Stimulated activated CD8-positive, alpha-beta memory T cell treated with anti-CD3 and anti-CD28 coated beads, Interleukin-12 subunit alpha, Interleukin-12 subunit beta, amount 100 ng/mL, for 4 hours (primary cell): ENCODE measurements around the gene PAQR9.
"Not testable (repeated sequence)": the region's sequence is repeated elsewhere in the genome, so short reads cannot be mapped to it uniquely, and the experiment has no call there.

Source experiments
- DNase-seq: peaks from one replicate; pipeline ENCODE4 v3.0.0-alpha.2; 2020; ENCODE audit warnings: low read depth

The PAQR9 gene, protein sequence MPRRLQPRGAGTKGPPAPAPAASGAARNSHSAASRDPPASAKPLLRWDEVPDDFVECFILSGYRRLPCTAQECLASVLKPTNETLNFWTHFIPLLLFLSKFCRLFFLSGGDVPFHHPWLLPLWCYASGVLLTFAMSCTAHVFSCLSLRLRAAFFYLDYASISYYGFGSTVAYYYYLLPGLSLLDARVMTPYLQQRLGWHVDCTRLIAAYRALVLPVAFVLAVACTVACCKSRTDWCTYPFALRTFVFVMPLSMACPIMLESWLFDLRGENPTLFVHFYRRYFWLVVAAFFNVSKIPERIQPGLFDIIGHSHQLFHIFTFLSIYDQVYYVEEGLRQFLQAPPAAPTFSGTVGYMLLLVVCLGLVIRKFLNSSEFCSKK

DNA sequence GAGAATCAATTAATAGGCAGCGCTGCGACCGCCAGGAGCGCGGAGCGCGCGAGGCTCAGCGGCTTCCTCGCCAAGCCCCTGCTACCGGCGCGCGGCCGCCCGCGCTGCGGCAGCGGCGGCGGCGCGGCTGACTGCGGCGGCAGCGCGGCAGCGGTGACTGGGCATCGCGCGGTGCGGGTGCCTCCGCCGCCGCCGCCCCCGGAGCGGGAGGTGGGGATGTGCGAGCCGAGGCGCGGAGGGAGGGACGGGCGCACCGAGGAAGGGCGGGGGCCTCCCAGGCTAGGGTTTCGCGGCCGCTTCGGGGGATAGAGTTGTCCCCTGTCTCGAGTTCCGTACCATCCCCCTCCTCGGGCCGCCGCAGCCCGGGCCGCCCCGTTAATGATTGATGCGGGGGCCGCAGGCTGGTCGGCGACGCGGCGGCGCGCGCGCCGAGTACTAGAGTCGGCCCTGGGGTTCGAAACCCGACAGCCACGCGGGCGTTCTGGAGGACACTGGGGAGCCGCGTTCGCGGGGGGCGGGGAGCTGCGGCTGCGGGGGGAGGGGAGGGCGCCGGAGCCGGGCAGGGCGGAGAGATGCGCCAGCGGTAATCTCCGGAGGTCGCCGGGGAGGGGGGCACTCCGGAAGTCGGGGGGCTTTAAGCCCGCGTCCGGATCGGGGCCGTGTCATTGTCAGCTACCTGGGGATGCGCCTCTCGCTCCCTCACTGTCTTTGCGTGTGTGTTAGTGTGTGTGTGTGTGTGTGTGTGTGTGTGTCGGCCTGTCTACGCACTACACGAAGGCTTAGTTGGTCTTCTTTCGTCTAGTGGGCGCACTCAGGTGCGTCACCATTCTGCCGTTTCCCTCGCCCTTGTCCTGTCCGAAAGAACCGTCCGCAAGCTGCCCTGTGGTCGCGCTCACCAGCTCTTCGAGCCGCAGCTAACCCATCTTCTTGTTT lies at the start of gene PAQR9:
PAQR9 (minus strand) TSS at position 159 of the 933 bp plus-strand sequence. CDS start 338 bp downstream, outside the sequence.
- no peak for DNase-seq

DNA sequence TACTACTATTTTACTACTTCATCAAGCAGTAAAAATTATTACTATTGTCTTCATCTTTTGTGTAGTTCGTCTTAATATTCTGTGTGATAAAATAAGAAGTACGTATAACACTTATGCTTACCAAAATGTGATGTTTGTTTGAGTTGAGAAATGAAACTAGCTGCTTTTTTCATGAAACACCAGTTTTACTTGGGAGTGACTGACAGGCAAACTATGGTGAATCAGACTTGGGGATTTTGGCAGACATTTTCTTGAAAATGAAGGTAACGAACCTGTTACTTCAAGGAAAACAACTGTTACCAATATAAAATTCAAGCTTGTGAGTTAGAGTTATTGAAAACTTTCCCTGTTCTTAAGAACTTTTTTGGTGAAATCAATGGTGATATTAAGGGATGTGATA lies 48.2 kb upstream of the PAQR9 start:
- no peak for DNase-seq

DNA sequence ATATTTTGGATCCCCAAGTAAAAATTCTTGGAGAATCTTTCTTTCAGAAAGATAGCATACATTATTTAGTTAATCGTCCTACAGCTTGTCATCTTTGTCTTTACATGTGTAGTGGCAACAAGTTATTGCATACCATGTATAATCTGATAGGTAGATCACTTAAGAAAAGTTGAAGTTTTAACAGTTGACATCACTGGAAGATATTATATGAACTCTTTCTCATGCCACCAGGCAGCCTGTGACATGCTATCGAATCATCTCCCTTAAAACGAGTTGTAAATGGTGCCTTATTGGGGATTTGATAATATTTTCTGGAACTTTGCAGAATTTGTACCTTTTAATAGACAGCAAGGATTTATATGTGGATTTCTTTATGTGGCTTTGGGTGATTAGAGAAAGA lies 46.5 kb upstream of the PAQR9 start:
- DNase-seq: no peak

DNA sequence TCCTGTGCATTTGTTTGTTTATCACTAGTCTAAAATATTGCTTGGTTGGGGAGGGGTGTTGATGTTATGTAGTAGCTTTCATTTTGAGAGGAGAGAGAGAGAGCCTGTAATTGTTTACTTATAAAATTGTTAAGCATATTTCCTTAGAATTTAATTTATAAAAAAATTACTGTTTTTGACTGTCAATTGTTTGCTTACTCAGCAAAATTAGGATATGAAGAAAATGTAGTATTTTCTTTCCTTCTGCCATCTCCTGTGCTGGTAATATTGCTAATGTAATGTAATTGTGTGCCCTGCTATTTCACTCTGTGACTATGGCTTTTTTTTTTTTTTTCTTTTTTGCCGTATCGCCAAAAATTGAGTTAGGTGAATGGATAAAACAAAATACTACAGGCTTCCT lies 41.3 kb upstream of the PAQR9 start:
- DNase-seq: no peak

DNA sequence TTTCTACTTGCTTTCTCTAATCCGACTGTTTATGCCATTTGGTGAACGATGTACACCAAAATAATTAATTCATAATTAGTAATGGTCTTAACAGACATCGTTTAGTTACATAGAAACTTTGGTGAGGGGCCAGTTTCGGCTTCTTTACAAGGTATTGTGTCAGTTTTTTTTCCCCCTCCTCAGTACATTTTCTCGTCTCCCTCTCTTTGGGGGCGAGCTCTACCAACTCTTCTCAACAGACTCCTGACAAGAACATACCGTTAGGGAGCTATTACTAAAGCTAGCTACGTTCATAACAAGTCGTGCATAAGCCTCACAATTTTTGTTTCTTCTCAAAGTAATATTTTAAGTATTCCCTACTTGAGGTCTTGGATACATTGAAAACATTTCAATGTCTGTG lies 39.3 kb upstream of the PAQR9 start:
- no peak for DNase-seq

DNA sequence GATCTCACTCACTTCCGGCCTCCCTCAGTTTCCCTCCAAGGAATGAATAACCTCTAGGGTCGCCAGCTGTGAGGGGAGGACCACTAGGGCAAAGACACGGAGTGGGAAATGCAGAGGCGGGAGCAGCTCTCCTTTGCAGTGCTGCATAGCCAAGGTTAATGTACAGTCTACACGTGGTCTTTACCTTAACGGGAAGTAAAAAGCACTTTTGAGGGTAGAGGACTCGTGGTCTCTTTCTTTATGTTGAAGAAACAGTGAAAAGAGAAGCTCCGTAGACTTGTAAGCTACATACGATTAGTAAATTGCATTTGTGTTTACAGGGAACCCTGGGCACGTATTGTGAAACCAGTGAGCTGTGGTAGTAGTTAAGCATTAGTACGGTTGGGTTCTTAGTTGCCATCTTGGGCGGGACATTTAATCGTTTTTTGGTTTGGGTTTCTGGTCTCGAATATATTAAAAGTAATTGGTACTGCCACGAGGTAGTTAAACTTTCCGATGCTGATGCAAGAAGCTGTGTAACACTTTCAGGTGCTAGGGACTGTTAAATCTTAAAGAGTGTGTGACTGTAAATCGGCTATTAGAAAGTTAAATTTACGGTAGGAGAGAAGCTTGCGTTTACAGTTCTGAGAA lies 38.7 kb upstream of the PAQR9 start:
- no peak for DNase-seq

DNA sequence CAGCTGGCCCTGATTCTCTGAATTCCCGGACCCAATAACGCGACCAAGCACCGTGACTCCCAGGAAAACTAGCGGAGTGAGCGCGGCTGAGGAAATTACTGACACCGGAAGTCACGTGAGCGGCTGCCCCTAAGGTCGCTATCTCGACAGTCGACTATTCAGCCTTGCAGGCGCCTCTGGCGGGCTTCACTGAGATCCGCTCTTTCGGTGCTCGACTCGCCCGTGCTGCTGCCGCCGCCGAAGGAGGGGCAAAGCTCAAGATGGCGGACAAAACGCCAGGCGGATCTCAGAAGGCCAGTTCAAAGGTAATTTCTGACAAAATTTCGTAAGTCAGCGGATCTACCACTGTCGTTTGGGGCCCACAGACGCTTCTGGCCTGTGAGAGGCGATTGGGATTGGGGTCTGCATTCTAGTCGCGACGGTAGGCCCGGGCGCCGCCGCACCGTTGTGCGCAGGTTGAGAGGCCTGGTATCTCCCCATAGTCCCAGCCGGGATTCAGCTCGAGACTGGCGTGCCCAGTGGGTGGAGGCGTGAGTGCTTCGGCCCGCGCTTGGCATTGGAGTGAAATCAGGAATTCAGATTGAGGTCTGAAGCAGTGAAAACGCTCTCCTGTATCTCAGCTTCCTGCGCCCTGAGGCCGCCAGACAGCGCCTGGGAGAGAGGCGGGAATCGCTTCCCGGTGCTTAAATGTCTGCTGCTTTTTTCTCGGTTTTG lies 38.1 kb upstream of the PAQR9 start, which contains the start of gene U2SURP:
U2SURP (plus strand) TSS at position 202 of the 714 bp plus-strand sequence; CDS start at position 261, 59 bp downstream.
- peak; percentile 84 for DNase-seq

DNA sequence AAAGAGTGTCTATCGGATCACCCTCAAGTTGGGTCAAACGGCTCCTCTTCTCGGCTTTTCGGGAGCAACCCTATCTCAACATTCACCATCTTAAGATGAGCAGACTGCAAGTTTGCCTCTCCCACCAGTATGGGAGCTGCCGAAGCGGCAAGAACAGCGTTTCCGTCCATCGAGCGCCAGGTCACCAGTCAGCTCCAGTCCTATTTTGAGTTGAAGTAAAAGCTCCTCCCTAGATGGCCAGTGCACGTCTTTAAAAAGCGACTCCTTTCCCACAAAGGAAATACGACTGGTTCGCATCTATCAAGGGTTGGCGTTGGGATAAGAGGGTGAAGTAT lies 37.5 kb upstream of the PAQR9 start:
- no peak for DNase-seq

DNA sequence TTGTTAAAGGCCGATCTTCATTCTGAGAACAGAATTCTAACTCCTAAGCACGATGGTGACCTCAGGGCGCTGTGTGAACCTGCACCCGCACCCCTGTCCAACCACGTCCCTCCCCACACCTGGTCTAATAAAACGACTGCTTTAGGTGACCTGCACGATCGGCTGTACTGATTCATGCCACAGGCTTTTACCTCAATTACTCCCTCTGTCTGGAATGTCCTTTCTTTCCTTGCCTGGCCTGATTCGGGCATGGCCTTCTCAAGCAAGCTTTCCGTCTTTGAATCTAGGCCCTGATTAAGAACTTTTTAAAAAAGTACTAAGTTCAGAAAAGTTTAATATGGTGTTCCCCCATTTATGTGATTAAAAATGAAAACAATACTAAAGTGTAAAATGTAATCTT lies 37.1 kb upstream of the PAQR9 start:
- DNase-seq: no peak

DNA sequence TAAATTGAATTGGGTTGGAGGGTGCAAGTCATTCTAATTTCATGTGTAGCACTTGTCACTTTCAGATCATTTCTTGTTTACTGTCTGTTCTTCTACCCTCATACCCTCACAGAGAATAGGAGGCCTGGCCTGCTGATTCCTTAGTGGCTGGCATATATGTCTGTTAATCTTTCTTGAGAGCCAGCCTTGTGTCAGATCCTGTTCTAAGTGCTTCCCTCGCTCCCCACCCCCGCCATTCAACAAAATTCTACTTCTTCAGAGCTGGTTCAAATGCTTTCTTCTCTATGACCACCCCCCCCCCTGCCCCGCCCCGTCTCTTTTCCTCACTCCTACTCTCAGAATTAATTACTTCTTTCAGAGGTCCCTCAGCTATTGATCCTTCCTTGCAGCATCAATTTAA lies 36.4 kb upstream of the PAQR9 start:
- no peak for DNase-seq

DNA sequence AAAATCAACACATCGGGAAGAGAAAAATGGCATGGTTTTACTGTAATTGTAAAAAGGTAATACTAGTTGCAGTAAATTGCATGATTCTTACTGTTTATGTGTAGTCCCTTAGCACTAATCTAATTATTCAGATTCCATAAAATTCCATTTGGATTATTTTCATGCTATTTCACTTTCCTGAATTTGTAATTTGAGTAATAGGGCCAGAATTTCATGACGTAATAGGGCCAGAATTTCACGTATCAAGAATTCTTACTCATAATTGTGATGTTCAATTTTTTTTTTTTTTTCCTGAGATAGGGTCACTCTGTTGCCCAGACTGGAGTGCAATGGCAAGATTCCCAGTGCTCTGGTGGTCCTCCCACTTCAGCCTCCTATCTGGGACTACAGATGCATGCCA lies 35.0 kb upstream of the PAQR9 start:
- DNase-seq: no peak

DNA sequence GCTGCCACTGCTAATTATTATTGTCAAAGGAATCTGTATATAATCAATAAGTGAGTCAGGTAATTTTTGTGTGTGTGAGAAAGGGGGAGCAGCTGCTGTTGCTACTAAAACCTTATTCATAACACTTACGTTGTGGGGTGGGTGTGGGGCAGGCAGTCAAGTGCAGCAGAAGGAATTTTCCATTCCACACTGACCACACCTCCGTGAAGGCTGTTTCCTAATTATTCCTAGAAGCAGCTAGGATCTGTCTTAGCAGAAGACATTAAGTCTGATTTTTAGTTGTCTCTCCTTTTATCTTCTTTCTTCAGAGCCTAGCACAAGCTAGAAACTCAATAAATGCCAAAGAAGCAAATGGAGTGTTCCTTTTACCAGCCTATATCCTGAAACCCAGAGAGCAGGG lies 33.9 kb upstream of the PAQR9 start:
- DNase-seq: no peak

DNA sequence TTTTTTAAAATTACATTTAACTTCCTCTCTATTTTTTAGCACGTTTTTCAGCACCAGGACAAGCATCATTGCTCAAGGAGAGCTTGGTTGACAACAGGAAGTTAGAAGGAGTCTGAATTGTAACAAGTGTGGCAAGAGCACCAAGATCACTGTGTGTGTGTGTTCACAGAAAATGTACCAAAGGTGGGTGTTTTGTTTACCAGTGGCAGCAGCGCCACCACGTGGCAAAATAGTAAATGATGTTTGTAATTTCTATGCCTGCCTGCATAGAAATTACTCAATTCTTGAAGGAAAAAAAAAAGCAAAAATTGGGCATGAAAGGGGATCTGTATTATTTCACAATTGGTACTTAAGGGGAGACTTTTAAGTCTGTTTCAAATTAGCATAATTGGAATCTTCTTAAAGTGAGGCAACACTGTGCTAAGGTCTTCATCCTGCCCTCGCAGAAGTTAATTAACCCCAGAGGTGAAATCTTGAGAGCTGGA lies 30.5 kb upstream of the PAQR9 start:
- DNase-seq: peak; percentile 15

DNA sequence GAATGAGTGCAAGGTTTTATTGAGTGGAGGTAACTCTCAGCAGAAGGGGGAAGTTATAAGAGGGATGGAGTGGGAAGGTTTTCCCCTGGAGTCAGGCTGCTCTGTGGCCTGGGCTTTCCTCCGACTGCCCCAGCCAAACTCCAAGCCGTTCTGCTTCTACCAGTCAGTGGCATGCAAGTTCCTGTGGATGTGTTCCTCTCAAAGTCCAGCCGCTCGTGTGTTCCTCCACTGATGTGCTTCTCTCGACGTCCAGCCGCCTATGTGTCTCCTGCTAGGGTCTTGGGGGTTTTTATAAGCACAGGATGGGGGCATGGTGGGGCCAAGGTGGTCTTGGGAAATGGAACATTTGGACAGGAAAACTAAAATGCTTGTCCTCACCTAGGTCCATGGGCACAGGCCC lies 28.8 kb upstream of the PAQR9 start:
- no peak for DNase-seq

DNA sequence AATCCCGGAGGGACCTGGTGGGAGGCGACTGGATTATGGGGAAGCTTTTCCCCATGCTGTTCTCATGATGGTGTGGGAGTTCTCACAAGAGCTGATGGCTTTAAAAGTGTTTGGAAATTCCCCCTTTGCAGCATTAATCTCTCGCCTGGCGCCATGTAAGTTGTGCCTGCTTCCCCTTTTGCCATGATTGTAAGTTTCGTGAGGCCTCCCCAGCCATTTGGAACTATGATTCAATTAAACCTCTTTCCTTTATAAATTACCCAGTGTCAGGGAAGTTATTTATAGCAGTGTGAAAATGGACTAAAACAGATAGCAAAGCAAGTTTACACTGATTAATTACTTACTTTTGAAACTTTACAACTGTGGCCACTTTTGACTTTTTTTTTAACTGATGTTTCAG lies 27.2 kb upstream of the PAQR9 start:
- DNase-seq: no peak

DNA sequence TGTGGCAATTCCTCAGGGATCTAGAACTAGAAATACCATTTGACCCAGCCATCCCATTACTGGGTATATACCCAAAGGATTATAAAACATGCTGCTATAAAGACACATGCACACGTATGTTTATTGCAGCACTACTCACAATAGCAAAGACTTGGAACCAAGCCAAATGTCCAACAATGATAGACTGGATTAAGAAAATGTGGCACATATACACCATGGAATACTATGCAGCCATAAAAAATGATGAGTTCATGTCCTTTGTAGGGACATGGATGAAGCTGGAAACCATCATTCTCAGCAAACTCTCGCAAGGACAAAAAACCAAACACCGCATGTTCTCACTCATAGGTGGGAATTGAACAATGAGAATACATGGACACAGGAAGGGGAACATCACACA lies 25.4 kb upstream of the PAQR9 start:
- not testable (repeated sequence) for DNase-seq

DNA sequence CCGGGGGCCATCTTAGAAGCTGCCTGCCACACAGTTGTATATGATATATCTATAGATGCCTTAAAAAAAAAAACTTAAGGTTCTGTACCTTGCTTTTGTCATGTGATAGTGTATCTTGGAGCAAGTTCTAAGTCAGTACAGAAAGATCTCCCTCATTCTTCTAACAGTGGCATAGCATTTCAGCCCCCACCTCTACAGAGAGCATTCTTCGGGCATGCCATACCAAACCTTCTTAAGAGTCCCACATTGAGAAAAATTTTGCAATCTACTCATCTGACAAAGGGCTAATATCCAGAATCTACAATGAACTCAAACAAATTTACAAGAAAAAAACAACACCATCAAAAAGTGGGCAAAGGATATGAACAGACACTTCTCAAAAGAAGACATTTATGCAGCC lies 24.7 kb upstream of the PAQR9 start:
- DNase-seq: not testable (repeated sequence)

DNA sequence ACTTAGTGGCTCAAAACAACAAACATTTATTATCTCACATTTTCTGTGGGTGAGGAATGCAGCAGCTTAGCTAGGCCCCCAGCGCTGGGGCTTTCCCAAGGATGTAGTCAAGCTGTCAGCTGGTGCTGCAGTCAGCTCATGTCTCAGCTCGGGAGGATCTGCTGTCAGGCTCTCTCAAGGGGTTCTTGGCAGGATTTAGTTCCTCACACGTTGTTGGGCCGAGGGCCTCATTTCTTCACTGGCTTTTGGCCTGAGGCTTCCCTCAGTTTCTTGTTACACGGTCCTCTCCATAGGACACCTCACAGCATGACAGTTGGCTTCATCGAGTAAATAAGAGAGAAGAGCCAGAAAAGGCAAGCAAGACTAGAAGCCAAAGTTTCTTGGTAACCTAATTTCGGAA lies 24.2 kb upstream of the PAQR9 start:
- no peak for DNase-seq

DNA sequence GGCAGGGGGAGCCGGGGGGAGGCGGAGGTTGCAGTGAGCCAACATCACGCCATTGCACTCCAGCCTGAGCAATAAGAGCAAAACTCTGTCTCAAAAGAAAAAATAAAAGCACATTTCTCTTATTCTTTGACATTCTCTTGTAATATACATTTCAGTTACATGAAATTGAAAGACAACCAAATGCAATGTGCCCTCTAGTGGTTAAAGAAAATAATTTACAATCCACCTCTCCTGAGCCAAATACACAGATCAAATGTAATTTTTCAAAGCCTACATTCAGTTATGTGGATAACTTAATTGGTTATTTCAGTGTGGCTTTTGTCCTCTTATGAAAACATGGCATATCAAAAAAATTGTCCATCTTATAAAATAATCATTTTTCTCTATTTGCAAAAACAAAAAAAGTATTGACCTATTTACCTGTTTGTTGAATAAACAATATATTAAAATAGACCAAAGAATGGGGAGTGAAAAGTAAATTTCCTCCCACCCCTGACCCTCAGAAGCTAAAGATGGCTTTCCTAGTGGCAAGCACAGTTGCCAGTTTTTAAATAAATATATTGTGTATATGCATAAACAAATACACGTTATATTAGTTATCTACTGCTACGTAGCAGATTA lies 23.7 kb upstream of the PAQR9 start:
- no peak for DNase-seq

DNA sequence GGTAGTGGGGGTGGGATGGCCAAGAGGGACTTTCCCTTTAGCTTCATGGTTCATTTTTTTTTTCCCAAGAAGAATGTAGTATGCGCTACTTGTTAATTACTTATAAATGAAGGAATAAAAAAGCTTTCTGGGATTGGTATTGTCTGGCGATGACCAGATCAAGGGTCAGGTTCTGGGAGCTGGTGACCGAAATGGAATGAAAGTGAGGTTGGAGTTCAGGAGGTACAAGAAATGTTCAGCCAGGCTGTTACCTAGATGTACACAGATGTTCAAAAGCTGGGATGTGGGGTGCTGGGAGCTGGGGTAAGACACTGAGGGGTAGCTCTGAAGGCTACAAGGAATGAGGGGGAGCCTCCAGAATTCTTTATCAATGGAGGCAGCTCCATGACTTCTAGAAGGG lies 20.8 kb upstream of the PAQR9 start:
- no peak for DNase-seq

DNA sequence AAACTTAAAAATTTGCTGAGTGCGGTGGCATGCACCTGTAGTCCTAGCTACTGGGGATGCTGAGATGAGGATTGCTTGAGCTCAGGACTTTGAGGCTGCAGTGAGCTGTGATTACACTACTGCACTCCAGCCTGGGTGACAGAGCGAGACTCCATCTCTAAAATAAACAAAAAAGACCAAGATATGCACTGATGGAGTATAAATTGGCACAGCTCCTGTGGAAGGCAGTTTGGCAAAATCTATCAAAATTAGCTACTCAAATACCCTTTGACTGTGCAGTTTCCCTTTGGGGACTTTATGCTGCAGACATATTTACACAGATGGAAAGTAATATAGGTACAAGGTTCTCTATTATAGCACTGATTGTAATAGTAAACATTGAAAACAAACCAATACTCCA lies 19.8 kb upstream of the PAQR9 start:
- DNase-seq: no peak
